NB4 (cell line): ENCODE results near the gene MSI1.

Experiments used
- DNase-seq: peaks from one replicate; pipeline ENCODE4 v3.0.0; 2010; ENCODE audit warnings: low read depth
- H3K4me3 ChIP-seq: one replicate; pipeline ENCODE4 v1.5.1; 2011; ENCODE audit warnings: mild to moderate bottlenecking, low read depth, low read length, moderate library complexity
- MYC ChIP-seq: IDR thresholded peaks from 2 replicates; pipeline ENCODE4 v1.6.1; 2011; ENCODE audit warnings: low read depth, low read length
- POLR2A ChIP-seq: IDR thresholded peaks from 2 replicates; pipeline ENCODE4 v1.6.1; 2011; ENCODE audit warnings: mild to moderate bottlenecking; ENCODE audit not compliant: insufficient read length; ENCODE audit errors: extremely low read depth
- TF ChIP-seq, protein P1 (sequence below): IDR thresholded peaks from 2 replicates; pipeline ENCODE4 v1.6.1; 2011; ENCODE audit warnings: low read depth, low read length
- TF ChIP-seq, protein P2 (sequence below): IDR thresholded peaks from one replicate; pipeline ENCODE4 v1.5.1; 2012; ENCODE audit warnings: low read depth, low read length

The MSI1 gene

DNA sequence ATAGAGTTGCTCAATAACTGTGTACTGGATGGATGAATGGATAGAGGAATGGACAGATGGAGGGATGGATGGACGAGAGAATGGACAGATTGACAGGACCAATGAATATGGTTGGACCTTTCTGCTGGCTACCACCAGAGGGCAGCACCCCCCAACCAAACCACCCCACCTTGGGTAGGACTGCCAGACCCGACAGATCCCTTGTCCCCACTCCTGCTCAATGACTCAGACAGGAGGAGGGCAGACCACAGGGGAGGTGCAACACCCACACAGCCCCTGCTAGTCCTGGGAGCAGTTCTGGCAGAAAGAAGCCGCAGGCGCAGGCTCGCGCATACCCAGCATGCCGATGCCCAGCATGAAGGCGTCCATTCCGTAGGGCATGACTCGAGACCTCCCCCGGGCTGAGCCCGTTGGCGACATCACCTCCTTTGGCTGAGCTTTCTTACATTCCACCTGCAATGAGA is 12.4 kb downstream of the MSI1 start:
- TF ChIP-seq, protein P1, sequence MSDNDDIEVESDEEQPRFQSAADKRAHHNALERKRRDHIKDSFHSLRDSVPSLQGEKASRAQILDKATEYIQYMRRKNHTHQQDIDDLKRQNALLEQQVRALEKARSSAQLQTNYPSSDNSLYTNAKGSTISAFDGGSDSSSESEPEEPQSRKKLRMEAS: peak; percentile 61; the same call in 1 of the 2 replicates
- TF ChIP-seq POLR2A (no peak), MYC (peak; percentile 78)
- TF ChIP-seq, protein P2, sequence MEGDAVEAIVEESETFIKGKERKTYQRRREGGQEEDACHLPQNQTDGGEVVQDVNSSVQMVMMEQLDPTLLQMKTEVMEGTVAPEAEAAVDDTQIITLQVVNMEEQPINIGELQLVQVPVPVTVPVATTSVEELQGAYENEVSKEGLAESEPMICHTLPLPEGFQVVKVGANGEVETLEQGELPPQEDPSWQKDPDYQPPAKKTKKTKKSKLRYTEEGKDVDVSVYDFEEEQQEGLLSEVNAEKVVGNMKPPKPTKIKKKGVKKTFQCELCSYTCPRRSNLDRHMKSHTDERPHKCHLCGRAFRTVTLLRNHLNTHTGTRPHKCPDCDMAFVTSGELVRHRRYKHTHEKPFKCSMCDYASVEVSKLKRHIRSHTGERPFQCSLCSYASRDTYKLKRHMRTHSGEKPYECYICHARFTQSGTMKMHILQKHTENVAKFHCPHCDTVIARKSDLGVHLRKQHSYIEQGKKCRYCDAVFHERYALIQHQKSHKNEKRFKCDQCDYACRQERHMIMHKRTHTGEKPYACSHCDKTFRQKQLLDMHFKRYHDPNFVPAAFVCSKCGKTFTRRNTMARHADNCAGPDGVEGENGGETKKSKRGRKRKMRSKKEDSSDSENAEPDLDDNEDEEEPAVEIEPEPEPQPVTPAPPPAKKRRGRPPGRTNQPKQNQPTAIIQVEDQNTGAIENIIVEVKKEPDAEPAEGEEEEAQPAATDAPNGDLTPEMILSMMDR: peak; percentile 94
- DNase-seq: peak; percentile 99
- H3K4me3 ChIP-seq: peak overlapping the region; percentile 22

DNA sequence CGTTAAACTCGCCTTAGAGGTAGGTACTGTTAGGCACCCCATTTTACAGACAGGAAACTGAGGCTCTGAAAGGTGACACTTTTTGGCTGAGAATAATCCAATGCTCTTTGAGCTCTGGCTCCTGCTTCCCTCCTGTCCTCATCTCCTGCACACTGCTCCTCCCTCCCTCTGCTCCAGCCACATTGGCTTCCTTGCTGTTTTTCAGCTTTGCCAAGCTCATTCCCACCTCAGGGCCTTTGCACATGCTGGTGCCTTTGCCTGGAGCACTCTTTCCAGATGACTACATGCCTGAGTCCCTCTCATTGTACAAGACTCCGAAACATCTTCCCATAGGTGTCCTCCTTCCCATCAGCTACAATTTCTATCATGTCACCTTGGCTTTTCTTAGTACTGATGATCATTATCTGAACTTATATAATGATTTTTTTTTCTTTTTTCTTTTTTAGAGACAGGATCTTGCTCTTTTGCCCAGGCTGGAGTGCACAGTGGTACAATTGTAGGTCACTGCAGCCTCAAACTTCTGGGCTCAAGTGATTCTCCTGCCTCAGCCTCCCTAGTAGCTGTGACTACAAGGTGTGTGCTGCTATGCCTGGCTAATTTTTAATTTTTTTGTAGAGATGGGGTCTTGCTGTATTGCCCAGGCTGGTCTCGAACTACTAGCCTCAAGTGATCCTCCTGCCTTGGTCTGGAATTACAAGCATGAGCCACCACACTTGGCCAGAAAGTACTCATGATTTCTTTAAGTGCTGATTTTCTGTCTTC is 15.2 kb downstream of the MSI1 start:
- H3K4me3 ChIP-seq: no peak overlapping the region
- no peak for DNase-seq
- TF ChIP-seq POLR2A: no peak
- TF ChIP-seq, protein P2: no peak
- TF ChIP-seq MYC: no peak
- TF ChIP-seq, protein P1: no peak

DNA sequence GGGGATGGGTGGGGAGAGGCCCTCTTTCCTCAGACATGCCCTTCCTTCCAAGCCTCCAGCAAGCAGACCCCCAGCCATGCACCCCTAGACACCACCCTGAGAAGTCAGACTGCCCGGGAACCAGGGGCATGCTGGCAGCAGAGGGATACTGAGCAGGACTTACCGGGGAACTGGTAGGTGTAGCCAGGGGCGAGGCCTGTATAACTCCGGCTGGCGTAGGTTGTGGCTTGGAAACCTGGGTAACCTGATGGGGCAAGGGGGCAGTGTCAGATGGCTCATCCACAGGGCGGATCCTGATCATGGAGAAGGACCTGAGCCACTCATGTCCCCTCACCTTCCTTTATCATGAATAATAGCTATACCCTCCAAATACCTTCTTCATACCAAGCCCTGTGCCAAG is 15.8 kb downstream of the MSI1 start:
- no peak for DNase-seq
- no peak for TF ChIP-seq MYC
- TF ChIP-seq, protein P1: no peak
- H3K4me3 ChIP-seq: no peak overlapping the region

DNA sequence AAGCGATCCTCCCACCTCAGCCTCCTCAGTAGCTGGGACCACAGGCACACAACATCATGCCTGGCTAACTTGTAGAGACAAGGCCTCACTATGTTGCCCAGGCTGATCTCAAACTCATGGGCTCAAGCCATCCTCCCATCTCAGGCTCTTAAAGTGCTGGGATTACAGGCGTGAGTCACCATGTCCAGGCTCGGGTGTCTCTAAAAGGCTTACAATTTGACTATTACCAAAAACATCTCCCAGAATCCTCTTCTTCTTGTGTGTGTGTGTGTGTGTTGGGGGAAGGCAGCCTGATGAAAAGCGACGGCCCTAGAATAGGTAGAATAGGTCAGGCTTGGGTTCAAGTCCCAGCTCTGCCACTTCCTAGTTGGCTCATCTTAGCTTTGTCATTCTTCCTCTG is 16.8 kb downstream of the MSI1 start:
- H3K4me3 ChIP-seq: no peak overlapping the region
- DNase-seq: no peak
- no peak for TF ChIP-seq POLR2A
- no peak for TF ChIP-seq MYC
- TF ChIP-seq, protein P2: no peak
- TF ChIP-seq, protein P1: no peak

DNA sequence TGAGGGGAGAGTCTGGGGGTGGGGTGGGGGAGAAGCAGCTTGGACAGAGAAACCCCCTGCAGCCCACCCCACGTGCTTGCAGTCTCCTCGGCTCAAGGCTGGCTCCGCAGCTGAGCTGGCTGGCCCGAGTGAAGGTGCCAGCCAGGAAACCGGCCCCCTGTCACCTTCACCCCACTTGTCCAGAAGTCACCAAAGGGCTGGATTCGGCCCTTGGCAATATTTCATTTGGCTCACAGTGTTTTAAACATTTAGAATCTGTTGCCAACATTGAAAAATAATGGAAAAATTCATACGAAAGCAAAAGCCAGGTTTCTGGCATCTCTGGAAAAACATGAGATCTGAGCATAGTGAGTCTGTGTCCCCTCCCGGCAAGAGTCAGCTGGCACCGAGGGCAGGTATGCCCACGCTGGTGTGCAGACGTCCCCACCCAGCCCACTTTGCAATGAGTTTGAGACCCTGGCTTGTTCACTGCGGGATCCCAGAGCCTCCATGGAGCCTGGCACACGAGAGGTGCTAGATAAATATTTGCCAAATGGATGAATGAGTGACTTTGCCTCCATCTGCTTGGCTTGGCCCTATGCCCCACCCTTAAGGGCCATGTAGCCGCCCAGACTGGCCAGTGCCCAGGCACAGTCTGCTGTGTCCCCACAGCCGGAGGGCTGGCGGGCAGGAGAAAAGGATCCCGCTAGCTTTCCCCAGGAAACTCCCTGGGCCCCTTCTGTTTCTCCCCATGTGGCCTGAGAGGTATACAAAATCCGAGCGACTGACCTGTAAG is 18.2 kb downstream of the MSI1 start:
- no peak for DNase-seq
- H3K4me3 ChIP-seq: no peak overlapping the region
- TF ChIP-seq POLR2A: no peak
- TF ChIP-seq, protein P1: no peak
- no peak for TF ChIP-seq MYC
- TF ChIP-seq, protein P2: no peak

DNA sequence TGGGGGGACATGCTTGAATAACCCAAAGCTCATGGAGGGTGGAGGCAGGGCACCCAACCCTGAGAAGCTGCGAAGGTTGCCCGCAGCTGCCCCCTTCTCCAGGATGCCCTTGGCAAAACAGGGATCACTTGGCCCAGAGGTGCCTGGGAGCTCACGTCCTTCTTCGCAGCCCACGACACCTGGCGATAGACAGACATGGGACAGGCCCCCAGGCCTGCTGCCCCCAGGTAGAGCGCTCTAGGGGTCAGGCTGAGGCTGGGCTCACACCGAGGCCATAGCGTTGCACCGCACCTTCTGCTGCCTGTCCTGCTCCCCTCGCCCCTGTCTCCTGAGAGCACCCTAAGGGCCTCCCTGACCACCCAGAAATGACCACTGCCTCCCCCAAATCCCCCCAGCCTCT is 21.2 kb downstream of the MSI1 start:
- TF ChIP-seq, protein P1: no peak
- TF ChIP-seq MYC (no peak), POLR2A (no peak)
- TF ChIP-seq, protein P2: no peak
- DNase-seq: no peak
- no peak overlapping the region for H3K4me3 ChIP-seq
